Aorta (tissue), 5 donors: ENCODE results near the gene ASAP2. TPM values are rescaled to one million over a fixed set of nuclear protein-coding genes. Genes with fewer than 3 reads are reported as not detected.

Experiments used
- ATAC-seq: fragments of 200-7000 bp; cut with Tn5 transposase; one replicate; pipeline ENCODE4 v1.9.1; 2022; ENCODE audit warnings: moderate library complexity; ENCODE audit not compliant: low FRiP score
- DNase-seq, 2 donors: peaks; one replicate each; pipeline ENCODE4 v3.0.0-alpha.2; 2020
- H3K27ac ChIP-seq, 2 donors: one replicate each; pipeline ENCODE4 v1.5.1; 2013; ENCODE audit warnings: low read length in 2 of 2, mild to moderate bottlenecking in 2 of 2, moderate library complexity in 2 of 2, control low read depth in 1 of 2, inconsistent platforms in 1 of 2, low read depth in 1 of 2
- H3K27me3 ChIP-seq, 2 donors: one replicate each; pipeline ENCODE4 v1.6.1; 2013; ENCODE audit warnings: control low read depth in 1 of 2, low read length in 1 of 2, mild to moderate bottlenecking in 1 of 2, moderate library complexity in 1 of 2; ENCODE audit not compliant: insufficient read depth in 2 of 2, control insufficient read depth in 1 of 2
- H3K36me3 ChIP-seq, 2 donors: one replicate each; pipeline ENCODE4 v1.6.1; 2013; ENCODE audit warnings: control low read depth in 1 of 2, low read length in 1 of 2, mild to moderate bottlenecking in 1 of 2; ENCODE audit not compliant: insufficient read depth in 2 of 2, control insufficient read depth in 1 of 2
- H3K4me1 ChIP-seq, 2 donors: one replicate each; pipeline ENCODE4 v1.6.1; 2013; ENCODE audit warnings: low read length in 2 of 2, control low read depth in 1 of 2, mild to moderate bottlenecking in 1 of 2, moderate library complexity in 1 of 2; ENCODE audit not compliant: insufficient read depth in 2 of 2, control insufficient read depth in 1 of 2
- H3K4me3 ChIP-seq, 2 donors: one replicate each; pipeline ENCODE4 v1.5.1; 2013; ENCODE audit warnings: low read length in 2 of 2, control low read depth in 1 of 2, mild to moderate bottlenecking in 1 of 2
- H3K9me3 ChIP-seq: one replicate; pipeline ENCODE4 v1.6.1; 2013; ENCODE audit warnings: mild to moderate bottlenecking, low read length; ENCODE audit not compliant: control insufficient read depth
- WGBS, 2 donors: extraction: QIAGEN DNeasy Blood & Tissue Kit; methylation state at CpG; one replicate each; pipeline ENCODE4 v1.1.7; 2013; 5-methylcytosine and 5-hydroxymethylcytosine counted together
- intact Hi-C, 2 donors: fragments of 100-400 bp; cut with DNase I; formaldehyde crosslinking; loops; one replicate each; pipeline versions ENCODE4 v1.14.2 to v1.15.0; 2022
- polyA plus RNA-seq, 2 donors: library from polyadenylated mRNA; stranded (reverse); fragments of 200-250 nt; gene quantifications; one replicate each; pipeline ENCODE4 v1.2.3, GENCODE V29; 2013
- total RNA-seq, 2 donors: library from RNA; stranded (reverse); fragmentation: NEBNext Ultra II Directional; extraction: Animal tissue kit (Norgen Biotek cat#: 25700); gene quantifications; one replicate each; pipeline ENCODE4 v1.2.1, GENCODE V29; 2021
- donor health status: healthy with polysubstance abuse.
- donor health status: Bipolar disorder and iron deficiency.
- donor health status: DM: no; HTN: no; CAD: no.
- donor health status: DM: no; HTN: no; CAD: no.
- donor health status: DM: yes; HTN: yes; CAD: no.

Gene ASAP2
- total and polyA plus RNA-seq, 4 donors = 16.7 to 72.4 (median 48.8) TPM

- WGBS, 2 donors = 98 to 100% methylated on average over 1 of the region's 1 CpG
- DNase-seq (no peak), ATAC-seq (no peak)
- H3K4me3 ChIP-seq = no peak overlapping the region
- no peaks in the 10 kb centered on the region for H3K27me3 ChIP-seq
- no peak overlapping the region for H3K27ac ChIP-seq
- H3K4me1 ChIP-seq = no peaks in the 10 kb centered on the region
- H3K9me3 ChIP-seq = no peaks in the 10 kb centered on the region
- intact Hi-C loops = no loop called here
- H3K36me3 ChIP-seq = peaks cover 0 to 8% of the 10 kb centered on the region in 2 donors
These were observed 232.9 kb downstream of the ASAP2 start for GRCh38 chr2:9439536-9439935.

- Histone ChIP-seq H3K9me3 (no peaks in the 10 kb centered on the region), H3K27me3 (no peaks in the 10 kb centered on the region), H3K4me1 (no peaks in the 10 kb centered on the region), H3K27ac (no peak overlapping the region), H3K4me3 (no peak overlapping the region), H3K36me3 (peaks cover 0 to 8% of the 10 kb centered on the region in 2 donors)
- DNase-seq (no peak), ATAC-seq (no peak)
- intact Hi-C loops = no loop called here
- 95 to 97% methylated on average over 1 of the region's 1 CpG for WGBS, 2 donors
These were observed 233.6 kb downstream of the ASAP2 start for GRCh38 chr2:9440058-9440727.

GRCh38 chr2:9441556-9441955 is 234.9 kb downstream of the ASAP2 start:
- intact Hi-C loops = no loop called here

GRCh38 chr2:9443526-9443925 is 236.9 kb downstream of the ASAP2 start:
- Histone ChIP-seq H3K9me3 (no peaks in the 10 kb centered on the region), H3K36me3 (peaks cover 0 to 5% of the 10 kb centered on the region in 2 donors), H3K27me3 (no peaks in the 10 kb centered on the region), H3K4me3 (no peak overlapping the region), H3K4me1 (no peaks in the 10 kb centered on the region), H3K27ac (no peak overlapping the region)
- ATAC-seq = no peak
- intact Hi-C loops = no loop called here
- WGBS, 2 donors = 92 to 93% methylated on average over 5 of the region's 5 CpGs
- DNase-seq = no peak

More at GRCh38 chr2:9441556-9441955, 234.9 kb downstream of the ASAP2 start:
- DNase-seq = no peak
- H3K27ac ChIP-seq = no peak overlapping the region
- WGBS, 2 donors = 32 to 35% methylated on average over 3 of the region's 3 CpGs
- H3K4me3 ChIP-seq = no peak overlapping the region
- H3K9me3 ChIP-seq = no peaks in the 10 kb centered on the region
- peaks cover 0 to 8% of the 10 kb centered on the region in 2 donors for H3K36me3 ChIP-seq
- ATAC-seq = no peak
- H3K27me3 ChIP-seq = no peaks in the 10 kb centered on the region
- no peaks in the 10 kb centered on the region for H3K4me1 ChIP-seq

GRCh38 chr2:9445089-9445488 is 238.5 kb downstream of the ASAP2 start:
- no peaks in the 10 kb centered on the region for H3K9me3 ChIP-seq
- 91 to 94% methylated on average over 7 of the region's 7 CpGs for WGBS, 2 donors
- no peaks in the 10 kb centered on the region for H3K4me1 ChIP-seq
- no peak overlapping the region for H3K4me3 ChIP-seq
- H3K27me3 ChIP-seq = no peaks in the 10 kb centered on the region
- no peak for ATAC-seq
- intact Hi-C loops = no loop called here
- no peak overlapping the region for H3K27ac ChIP-seq
- DNase-seq = no peak
- peaks cover 0 to 5% of the 10 kb centered on the region in 2 donors for H3K36me3 ChIP-seq

GRCh38 chr2:9451231-9451630 is 244.6 kb downstream of the ASAP2 start:
- no peak for ATAC-seq
- 94 to 99% methylated on average over 1 of the region's 1 CpG for WGBS, 2 donors
- no peak for DNase-seq
- Histone ChIP-seq H3K4me3 (no peak overlapping the region), H3K27ac (no peak overlapping the region), H3K27me3 (no peaks in the 10 kb centered on the region), H3K4me1 (no peaks in the 10 kb centered on the region), H3K9me3 (no peaks in the 10 kb centered on the region), H3K36me3 (peaks cover 0 to 2% of the 10 kb centered on the region in 2 donors)
- intact Hi-C loops = no loop called here

Other genes starting within 250 kb of the ASAP2 start
- gene MBOAT2, start 203.1 kb upstream of the ASAP2 start, total RNA-seq = 10 to 100 TPM; 18.4 to 26.3 TPM
- 10 to 100 TPM in 1 of 2 donors, 1 to 10 TPM in 1; 5.0 to 11.6 TPM for gene MBOAT2, start 203.1 kb upstream of the ASAP2 start, polyA plus RNA-seq
- gene ITGB1BP1, start 216.7 kb downstream of the ASAP2 start, total RNA-seq = 100 to 1,000 TPM; 112 to 121 TPM
- 100 to 1,000 TPM; 151 to 168 TPM for gene ITGB1BP1, start 216.7 kb downstream of the ASAP2 start, polyA plus RNA-seq
- gene CPSF3, start 216.8 kb downstream of the ASAP2 start, total RNA-seq = 10 to 100 TPM; 16.2 to 20.4 TPM
- 10 to 100 TPM; 12.9 to 13.2 TPM for gene CPSF3, start 216.8 kb downstream of the ASAP2 start, polyA plus RNA-seq